Mesenchymal stem cell (in vitro differentiated cells and primary cell): ENCODE results near the gene ATIC.

Experiments
- DNase-seq: peaks from one replicate; pipeline ENCODE4 v3.0.0-alpha.2; 2013
- H2AFZ ChIP-seq: one replicate; pipeline ENCODE4 v1.6.1; 2013; ENCODE audit warnings: low read depth, mild to moderate bottlenecking, control low read depth, inconsistent platforms, low read length, moderate library complexity
- H2AK5ac ChIP-seq: 2 replicates; pipeline ENCODE4 v1.6.1; 2013; ENCODE audit warnings: low read length, moderate library complexity, mild to moderate bottlenecking, inconsistent platforms; ENCODE audit not compliant: severe bottlenecking
- H2BK120ac ChIP-seq: one replicate; pipeline ENCODE4 v1.6.1; 2013; ENCODE audit warnings: low read depth, mild to moderate bottlenecking, inconsistent platforms, low read length, moderate library complexity
- H2BK12ac ChIP-seq, 2 experiments: one replicate each; pipeline ENCODE4 v1.6.1; 2013; ENCODE audit warnings: inconsistent platforms in 2 of 2, low read length in 2 of 2, mild to moderate bottlenecking in 2 of 2, moderate library complexity in 2 of 2, control low read depth in 1 of 2
- H2BK15ac ChIP-seq: one replicate; pipeline ENCODE4 v1.6.1; 2013; ENCODE audit warnings: mild to moderate bottlenecking, low read depth, inconsistent platforms; ENCODE audit not compliant: poor library complexity, severe bottlenecking
- H2BK5ac ChIP-seq: 2 replicates; pipeline ENCODE4 v1.6.1; 2013; ENCODE audit warnings: low read depth, mild to moderate bottlenecking, low read length, control low read depth, inconsistent platforms; ENCODE audit not compliant: poor library complexity, severe bottlenecking
- H3K14ac ChIP-seq, 2 experiments: one replicate each; pipeline ENCODE4 v1.6.1; 2013; ENCODE audit warnings: inconsistent platforms in 2 of 2, low read length in 2 of 2, control low read depth in 1 of 2, mild to moderate bottlenecking in 1 of 2, moderate library complexity in 1 of 2
- H3K18ac ChIP-seq, 2 experiments: one replicate each; pipeline ENCODE4 v1.6.1; 2013; ENCODE audit warnings: inconsistent platforms in 2 of 2, low read length in 2 of 2, control low read depth in 1 of 2, low read depth in 1 of 2, mild to moderate bottlenecking in 1 of 2
- H3K23ac ChIP-seq, 2 experiments: one replicate each; pipeline ENCODE4 v1.6.1; 2013; ENCODE audit warnings: inconsistent platforms in 2 of 2, low read length in 2 of 2, mild to moderate bottlenecking in 2 of 2, moderate library complexity in 2 of 2, control low read depth in 1 of 2
- H3K27ac ChIP-seq: 2 replicates; pipeline ENCODE4 v1.5.1; 2013; ENCODE audit warnings: mild to moderate bottlenecking, moderate library complexity, low read length, control low read depth, inconsistent platforms; ENCODE audit not compliant: poor library complexity, severe bottlenecking
- H3K27me3 ChIP-seq, 2 experiments: 2 replicates each; pipeline versions ENCODE4 v1.6.1 to v1.7.0; 2013; ENCODE audit warnings: low read length in 2 of 2, mild to moderate bottlenecking in 2 of 2, moderate library complexity in 2 of 2, control low read depth in 1 of 2, inconsistent platforms in 1 of 2; ENCODE audit not compliant: control insufficient read depth in 1 of 2, insufficient read depth in 1 of 2
- H3K36me3 ChIP-seq, 2 experiments: 2 replicates each; pipeline versions ENCODE4 v1.6.1 to v1.7.0; 2013; ENCODE audit warnings: low read length in 2 of 2, control low read depth in 1 of 2, inconsistent platforms in 1 of 2, low read depth in 1 of 2, mild to moderate bottlenecking in 1 of 2; ENCODE audit not compliant: insufficient read depth in 2 of 2, control insufficient read depth in 1 of 2
- H3K4ac ChIP-seq, 2 experiments: one replicate each; pipeline ENCODE4 v1.6.1; 2013; ENCODE audit warnings: inconsistent platforms in 2 of 2, low read length in 2 of 2, mild to moderate bottlenecking in 2 of 2, moderate library complexity in 2 of 2, control low read depth in 1 of 2, low read depth in 1 of 2
- H3K4me1 ChIP-seq: 2 replicates; pipeline ENCODE4 v1.6.1; 2013; ENCODE audit warnings: low read depth, low read length, control low read depth; ENCODE audit not compliant: control insufficient read depth, insufficient read depth
- H3K4me2 ChIP-seq: 2 replicates; pipeline ENCODE4 v1.6.1; 2013; ENCODE audit warnings: low read length, mild to moderate bottlenecking, inconsistent platforms; ENCODE audit not compliant: poor library complexity, severe bottlenecking
- H3K4me3 ChIP-seq, 2 experiments: 2 replicates each; pipeline versions ENCODE4 v1.5.1 to v1.7.0; 2013; ENCODE audit warnings: low read length in 2 of 2, mild to moderate bottlenecking in 2 of 2, control low read depth in 1 of 2, low read depth in 1 of 2; ENCODE audit not compliant: insufficient read depth in 1 of 2
- H3K79me1 ChIP-seq: replicated peaks from 2 replicates; pipeline ENCODE4 v1.6.1; 2013; ENCODE audit warnings: mild to moderate bottlenecking, control low read depth, low read length, inconsistent platforms; ENCODE audit not compliant: poor library complexity, severe bottlenecking
- H3K9ac ChIP-seq: 2 replicates; pipeline ENCODE4 v1.7.0; 2013; ENCODE audit warnings: mild to moderate bottlenecking, low read length, moderate library complexity
- H3K9me3 ChIP-seq: 2 replicates; pipeline ENCODE4 v1.7.0; 2013; ENCODE audit warnings: mild to moderate bottlenecking, low read length; ENCODE audit not compliant: control insufficient read depth
- H4K8ac ChIP-seq: one replicate; pipeline ENCODE4 v1.6.1; 2013; ENCODE audit warnings: inconsistent platforms, mild to moderate bottlenecking, low read length, moderate library complexity
- H4K91ac ChIP-seq: one replicate; pipeline ENCODE4 v1.6.1; 2013; ENCODE audit warnings: mild to moderate bottlenecking, low read length, inconsistent platforms
- WGBS: methylation state at CpG from one replicate; pipeline ENCODE4 v1.1.7; 2013; ENCODE audit warnings: mixed read lengths; 5-methylcytosine and 5-hydroxymethylcytosine counted together

Gene ATIC

DNA sequence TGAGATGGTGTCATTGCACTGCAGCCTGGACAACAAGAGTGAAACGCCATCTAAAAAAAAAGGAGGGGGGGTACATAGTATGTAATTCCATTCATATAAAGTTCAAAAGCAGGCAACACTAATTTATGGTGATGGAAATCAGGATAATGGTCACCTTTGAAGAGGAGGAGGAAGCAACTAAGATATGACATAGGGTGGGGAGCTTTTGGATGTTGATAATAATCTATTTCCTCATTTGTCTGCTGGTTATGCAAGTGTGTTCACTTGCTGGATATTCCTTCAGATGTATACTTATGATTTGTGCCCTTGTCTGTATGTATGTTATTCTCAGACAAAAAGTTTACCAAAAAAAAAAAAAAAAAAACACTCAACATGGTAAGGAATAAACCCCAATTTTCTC is 28.6 kb upstream of the ATIC start:
- Histone ChIP-seq H3K79me1 (no peaks in the 10 kb centered on the region), H3K14ac (no peak overlapping the region), H3K4me3 (no peak overlapping the region), H4K91ac (no peak overlapping the region), H3K27ac (no peak overlapping the region), H3K36me3 (no peaks in the 10 kb centered on the region), H2BK15ac (no peak overlapping the region), H2BK120ac (no peak overlapping the region), H3K9me3 (no peaks in the 10 kb centered on the region), H3K9ac (no peak overlapping the region), H3K18ac (no peak overlapping the region), H2AK5ac (no peak overlapping the region), H4K8ac (no peak overlapping the region), H3K23ac (no peak overlapping the region), H2BK5ac (no peak overlapping the region), H3K27me3 (no peaks in the 10 kb centered on the region), H3K4me1 (peaks cover 3% of the 10 kb centered on the region), H2AFZ (no peak overlapping the region), H3K4ac (no peak overlapping the region), H3K4me2 (no peak overlapping the region), H2BK12ac (no peak overlapping the region)
- no peak for DNase-seq
- 86% methylated on average over 1 of the region's 1 CpG for WGBS

DNA sequence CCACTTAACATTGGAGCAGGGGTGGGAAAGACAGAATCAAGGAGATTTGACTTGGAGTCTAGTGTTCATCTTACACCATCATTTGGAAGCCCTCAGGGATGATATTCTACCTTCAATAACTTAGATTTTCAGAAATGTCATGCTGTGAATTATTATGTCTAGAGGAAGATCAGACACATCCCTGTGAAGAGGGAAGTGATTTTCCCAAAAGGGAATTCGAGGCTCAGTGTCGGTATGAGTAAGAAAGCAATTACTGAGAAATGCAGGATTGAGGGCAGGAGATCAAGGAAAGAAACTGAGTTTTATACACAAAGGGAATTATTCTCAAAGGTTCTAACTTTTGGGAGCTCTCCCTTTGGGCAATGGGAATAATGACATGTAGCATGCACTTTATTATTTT is 25.6 kb upstream of the ATIC start:
- Histone ChIP-seq H4K8ac (no peak overlapping the region), H3K27ac (no peak overlapping the region), H3K23ac (no peak overlapping the region), H2BK15ac (no peak overlapping the region), H3K4me1 (peaks cover 3% of the 10 kb centered on the region), H2AK5ac (no peak overlapping the region), H3K27me3 (no peaks in the 10 kb centered on the region), H2BK5ac (no peak overlapping the region), H3K9ac (no peak overlapping the region), H2BK120ac (no peak overlapping the region), H4K91ac (no peak overlapping the region), H2AFZ (no peak overlapping the region), H3K36me3 (no peaks in the 10 kb centered on the region), H2BK12ac (no peak overlapping the region), H3K4me3 (no peak overlapping the region), H3K4me2 (no peak overlapping the region), H3K9me3 (no peaks in the 10 kb centered on the region), H3K18ac (no peak overlapping the region), H3K79me1 (no peaks in the 10 kb centered on the region), H3K14ac (no peak overlapping the region), H3K4ac (no peak overlapping the region)
- no peak for DNase-seq
- WGBS: 89% methylated on average over 2 of the region's 2 CpGs

DNA sequence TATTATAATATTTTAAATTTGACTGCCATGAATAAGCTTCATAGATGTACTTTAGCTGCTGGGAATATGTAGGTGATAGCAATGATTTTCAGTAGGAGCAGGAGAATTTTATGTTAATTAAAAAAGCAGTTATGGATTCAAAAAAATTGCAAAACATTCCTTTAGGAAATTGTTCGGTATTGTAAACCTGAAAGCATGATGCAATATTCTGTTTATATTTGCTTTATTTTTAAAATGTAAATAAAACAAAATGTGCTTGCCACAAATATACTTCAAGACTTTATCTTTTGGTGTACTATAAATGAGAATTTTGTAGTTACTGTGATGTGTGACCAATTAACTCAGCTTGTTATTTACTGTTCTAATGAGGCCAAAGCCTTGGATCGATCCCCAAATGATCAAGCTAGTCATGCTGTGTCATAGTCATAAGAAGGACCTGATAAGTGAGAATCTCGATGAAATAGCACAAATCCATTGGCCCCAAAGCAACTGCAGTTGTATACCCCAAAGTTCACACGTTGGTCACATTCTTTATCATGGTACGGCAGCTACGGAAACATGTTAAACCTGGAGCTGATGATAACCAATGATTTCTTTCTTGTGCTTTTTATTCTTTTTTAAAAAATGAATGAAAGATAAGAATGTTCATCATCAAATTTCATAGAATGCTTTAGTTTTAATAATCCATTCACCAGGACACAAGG is 23.6 kb upstream of the ATIC start:
- no peaks in the 10 kb centered on the region for H3K36me3 ChIP-seq
- no peaks in the 10 kb centered on the region for H3K9me3 ChIP-seq
- 98% methylated on average over 3 of the region's 6 CpGs for WGBS
- no peak overlapping the region for H4K8ac ChIP-seq
- H2BK5ac ChIP-seq: no peak overlapping the region
- peaks cover 3% of the 10 kb centered on the region for H3K4me1 ChIP-seq
- H2AFZ ChIP-seq: no peak overlapping the region
- no peak overlapping the region for H3K18ac ChIP-seq
- H3K27ac ChIP-seq: no peak overlapping the region
- H3K27me3 ChIP-seq: no peaks in the 10 kb centered on the region
- no peak overlapping the region for H3K14ac ChIP-seq
- no peak overlapping the region for H3K23ac ChIP-seq
- no peak overlapping the region for H4K91ac ChIP-seq
- no peak for DNase-seq
- no peaks in the 10 kb centered on the region for H3K79me1 ChIP-seq
- H3K9ac ChIP-seq: no peak overlapping the region
- H3K4me3 ChIP-seq: no peak overlapping the region
- no peak overlapping the region for H2BK12ac ChIP-seq
- no peak overlapping the region for H3K4ac ChIP-seq
- no peak overlapping the region for H3K4me2 ChIP-seq
- H2BK120ac ChIP-seq: no peak overlapping the region
- H2BK15ac ChIP-seq: no peak overlapping the region
- no peak overlapping the region for H2AK5ac ChIP-seq

DNA sequence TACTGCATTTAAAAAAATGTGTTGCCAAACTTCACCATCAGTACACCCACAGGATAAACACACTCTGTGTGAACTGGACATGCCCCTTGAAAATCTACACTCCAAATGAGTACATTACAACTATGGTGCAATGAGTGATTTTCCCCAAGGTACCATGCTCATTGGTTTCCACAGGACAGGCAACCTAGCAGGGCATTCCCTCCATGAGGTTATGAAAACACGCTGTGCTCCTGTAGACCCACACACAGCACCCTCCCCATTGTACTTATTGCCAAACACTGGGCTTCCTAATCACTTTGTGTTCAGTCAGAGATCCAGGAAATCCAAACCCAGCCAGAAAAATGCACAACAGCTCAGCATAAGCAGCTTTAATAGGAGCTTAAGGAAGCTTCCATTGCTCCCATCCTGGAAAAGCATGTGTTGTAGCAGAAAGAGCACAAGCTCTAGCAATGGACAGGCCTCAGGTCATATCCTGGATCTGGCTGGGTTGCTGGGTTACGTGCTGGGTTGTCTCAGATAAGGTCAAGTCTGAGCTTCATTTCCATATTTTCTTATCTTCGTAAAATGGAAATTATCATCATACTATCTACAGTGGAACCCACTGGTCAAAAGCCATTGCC is 20.8 kb upstream of the ATIC start:
- 91% methylated on average over 3 of the region's 3 CpGs for WGBS
- H4K8ac ChIP-seq: no peak overlapping the region

More for the DNA sequence above, 20.8 kb upstream of the ATIC start:
- H3K4me1 ChIP-seq: no peaks in the 10 kb centered on the region
- H2BK120ac ChIP-seq: no peak overlapping the region
- H2AFZ ChIP-seq: no peak overlapping the region
- H3K27ac ChIP-seq: no peak overlapping the region
- no peak overlapping the region for H3K9ac ChIP-seq
- no peak overlapping the region for H3K14ac ChIP-seq
- DNase-seq: no peak
- H3K79me1 ChIP-seq: no peaks in the 10 kb centered on the region
- no peak overlapping the region for H2AK5ac ChIP-seq
- H4K91ac ChIP-seq: no peak overlapping the region
- no peak overlapping the region for H3K4me2 ChIP-seq
- no peaks in the 10 kb centered on the region for H3K27me3 ChIP-seq
- H2BK5ac ChIP-seq: no peak overlapping the region
- H3K18ac ChIP-seq: no peak overlapping the region
- H2BK15ac ChIP-seq: no peak overlapping the region
- H3K23ac ChIP-seq: no peak overlapping the region
- H3K4ac ChIP-seq: no peak overlapping the region
- H2BK12ac ChIP-seq: no peak overlapping the region
- H3K9me3 ChIP-seq: no peaks in the 10 kb centered on the region
- no peaks in the 10 kb centered on the region for H3K36me3 ChIP-seq
- H3K4me3 ChIP-seq: no peak overlapping the region
